PC-3 (cell line): ENCODE measurements around the gene SF3B1. TPM values are rescaled to one million over a fixed set of nuclear protein-coding genes. Genes with fewer than 3 reads are reported as not detected.

ENCODE experiments used
- ATAC-seq: fragments of 200-7000 bp; cut with Tn5 transposase; 2 replicates; pipeline ENCODE4 v1.9.1; 2020; ENCODE audit warnings: mild to moderate bottlenecking, moderate library complexity
- BruUV-seq: library from RNA; stranded (reverse); fragments of 400-500 nt; replicated peaks from 2 replicates; lab custom pipeline; 2021; lab: Mats Ljungman, UMichigan
- CTCF ChIA-PET: fragments of 300-600 bp; sonication (Branson Sonifier 250); formaldehyde crosslinking; loops from one replicate; lab custom pipeline; 2022; ENCODE audit warnings: antibody characterized with exemption; lab: Charles Lee
- POLR2A ChIA-PET: fragments of 300-600 bp; sonication (Branson Sonifier 250); formaldehyde crosslinking; loops from one replicate; lab custom pipeline; 2022; ENCODE audit warnings: antibody characterized with exemption; ENCODE audit not compliant: unreplicated experiment; lab: Charles Lee
- DNase-seq: peaks from one replicate; pipeline ENCODE4 v3.0.0-alpha.2; 2015
- H2AFZ ChIP-seq: fragments of 300-600 bp; sonication (generic); 2 replicates; pipeline ENCODE4 v1.6.0; 2016; ENCODE audit warnings: antibody characterized with exemption, low read length
- H3F3A ChIP-seq: fragments of 300-600 bp; sonication (generic); one replicate; pipeline ENCODE4 v1.6.0; 2017; ENCODE audit warnings: antibody characterized with exemption, low read length, control low read depth, mild to moderate bottlenecking; ENCODE audit not compliant: unreplicated experiment
- H3K27ac ChIP-seq: fragments of 300-600 bp; sonication (generic); 2 replicates; pipeline ENCODE4 v1.5.1; 2016; ENCODE audit warnings: mild to moderate bottlenecking, low read length
- H3K27me3 ChIP-seq: fragments of 300-600 bp; sonication (generic); 2 replicates; pipeline ENCODE4 v1.6.1; 2016; ENCODE audit warnings: low read length, mixed read lengths
- H3K36me3 ChIP-seq: fragments of 300-600 bp; sonication (generic); 2 replicates; pipeline ENCODE4 v1.6.1; 2016; ENCODE audit warnings: low read depth, mixed run types, low read length, mixed read lengths
- H3K4me1 ChIP-seq: fragments of 300-600 bp; sonication (generic); 2 replicates; pipeline ENCODE4 v1.5.1; 2016; ENCODE audit warnings: low read length; ENCODE audit not compliant: insufficient read depth
- H3K4me2 ChIP-seq: fragments of 300-600 bp; sonication (generic); 2 replicates; pipeline ENCODE4 v1.6.0; 2016; ENCODE audit warnings: low read length
- H3K4me3 ChIP-seq: fragments of 300-600 bp; sonication (generic); 2 replicates; pipeline ENCODE4 v1.5.1; 2016; ENCODE audit warnings: mild to moderate bottlenecking, low read length, mixed read lengths
- H3K79me2 ChIP-seq: fragments of 300-600 bp; sonication (generic); 2 replicates; pipeline ENCODE4 v1.6.1; 2017; ENCODE audit warnings: low read length, mixed read lengths
- H3K9ac ChIP-seq: fragments of 300-600 bp; sonication (generic); 2 replicates; pipeline ENCODE4 v1.6.0; 2016; ENCODE audit warnings: mild to moderate bottlenecking, low read length
- H3K9me2 ChIP-seq: fragments of 300-600 bp; sonication (generic); replicated peaks from 2 replicates; pipeline ENCODE4 v1.6.1; 2016; ENCODE audit warnings: mixed run types, low read length, mixed read lengths
- H3K9me3 ChIP-seq: fragments of 300-600 bp; sonication (generic); 2 replicates; pipeline ENCODE4 v1.6.1; 2016; ENCODE audit warnings: low read length, mixed read lengths
- H4K20me1 ChIP-seq: fragments of 300-600 bp; sonication (generic); 2 replicates; pipeline ENCODE4 v1.6.1; 2016; ENCODE audit warnings: low read length, mixed read lengths
- CTCF ChIP-seq: fragments of 300-600 bp; sonication (generic); conservative IDR thresholded peaks from 2 replicates; pipeline ENCODE4 v1.5.1; 2017; ENCODE audit warnings: antibody characterized with exemption, low read depth, mild to moderate bottlenecking, low read length
- EZH2 ChIP-seq: fragments of 300-600 bp; sonication (generic); IDR thresholded peaks from one replicate; pipeline ENCODE4 v1.6.1; 2017; ENCODE audit warnings: antibody characterized with exemption, mild to moderate bottlenecking, low read length; ENCODE audit not compliant: unreplicated experiment
- EZH2phosphoT487 ChIP-seq: fragments of 300-600 bp; sonication (generic); IDR thresholded peaks from 2 replicates; pipeline ENCODE4 v1.6.1; 2018; ENCODE audit warnings: mild to moderate bottlenecking, antibody characterized with exemption, low read length, borderline replicate concordance
- intact Hi-C: fragments of 100-400 bp; cut with micrococcal nuclease; formaldehyde crosslinking; loops from 2 replicates; pipeline ENCODE4 v1.9.0; 2023
- total RNA-seq: library from RNA; depleted of rRNA; stranded (reverse); fragments of >200 nt; gene quantifications from 2 replicates; pipeline ENCODE4 v1.2.3, GENCODE V29; 2014

Gene SF3B1
- total RNA-seq, 1 experiment from 2014 or later: 143 TPM

GRCh38 chr2:197357986-197358385 is 76.8 kb downstream of the SF3B1 start:
- no TSS peak for BruUV-seq
- Histone ChIP-seq H3K4me1 (no peaks in the 10 kb centered on the region), H3K9me2 (no peaks in the 10 kb centered on the region), H2AFZ (no peak overlapping the region), H3K27ac (no peak overlapping the region), H3K79me2 (no peaks in the 10 kb centered on the region), H3F3A (no peaks in the 10 kb centered on the region), H3K9ac (no peak overlapping the region), H3K4me2 (no peak overlapping the region), H3K27me3 (no peaks in the 10 kb centered on the region), H3K36me3 (no peaks in the 10 kb centered on the region), H3K9me3 (no peaks in the 10 kb centered on the region), H4K20me1 (no peaks in the 10 kb centered on the region), H3K4me3 (no peak overlapping the region)
- TF ChIP-seq CTCF (no peak), EZH2 (no peak), EZH2phosphoT487 (no peak)
- POLR2A ChIA-PET: no interaction called here
- intact Hi-C loops: no loop called here
- ATAC-seq (no peak), DNase-seq (no peak)
- CTCF ChIA-PET: no interaction called here

GRCh38 chr2:197356136-197356535 is 78.7 kb downstream of the SF3B1 start:
- POLR2A ChIA-PET: no interaction called here
- no TSS peak for BruUV-seq
- H3K4me1 ChIP-seq: peaks cover 3% of the 10 kb centered on the region
- H3K9me2 ChIP-seq: no peaks in the 10 kb centered on the region
- CTCF ChIA-PET: no interaction called here
- no peaks in the 10 kb centered on the region for H3K36me3 ChIP-seq
- DNase-seq: peak; percentile 33
- no peaks in the 10 kb centered on the region for H3K9me3 ChIP-seq
- no peaks in the 10 kb centered on the region for H3F3A ChIP-seq
- no peak overlapping the region for H3K27ac ChIP-seq
- no peak overlapping the region for H3K9ac ChIP-seq
- no peaks in the 10 kb centered on the region for H3K79me2 ChIP-seq
- peak overlapping the region; percentile 48; the same call in 1 of the 2 replicates for H2AFZ ChIP-seq
- H3K4me2 ChIP-seq: no peak overlapping the region
- H3K27me3 ChIP-seq: no peaks in the 10 kb centered on the region
- peak; percentile 38; the same call in 1 of the 2 replicates for ATAC-seq
- H3K4me3 ChIP-seq: no peak overlapping the region
- TF ChIP-seq EZH2phosphoT487 (no peak), EZH2 (no peak), CTCF (peak; percentile 57)
- no peaks in the 10 kb centered on the region for H4K20me1 ChIP-seq
- intact Hi-C loops: no loop called here

GRCh38 chr2:197354169-197354558 is 80.7 kb downstream of the SF3B1 start:
- Histone ChIP-seq H3K4me3 (no peak overlapping the region), H3K27ac (no peak overlapping the region), H4K20me1 (no peaks in the 10 kb centered on the region), H3K9ac (no peak overlapping the region), H3K27me3 (no peaks in the 10 kb centered on the region), H3K9me2 (no peaks in the 10 kb centered on the region), H2AFZ (no peak overlapping the region), H3F3A (no peaks in the 10 kb centered on the region), H3K4me1 (peaks cover 10% of the 10 kb centered on the region), H3K79me2 (no peaks in the 10 kb centered on the region), H3K36me3 (no peaks in the 10 kb centered on the region), H3K4me2 (no peak overlapping the region), H3K9me3 (no peaks in the 10 kb centered on the region)
- TF ChIP-seq CTCF (no peak), EZH2 (no peak), EZH2phosphoT487 (no peak)
- ChIA-PET POLR2A (no interaction called here), CTCF (no interaction called here)
- DNase-seq: no peak
- intact Hi-C loops: no loop called here
- no peak for ATAC-seq
- BruUV-seq: no TSS peak
